IPS-15b (cell line): ENCODE results near the gene SEC22C.
A peak's percentile ranks its signal among the peaks of the same experiment; 100 is the strongest.

Source experiments
- H3K27me3 ChIP-seq: one replicate; pipeline ENCODE4 v1.6.1; 2013; ENCODE audit warnings: low read length; ENCODE audit not compliant: control insufficient read depth, insufficient read depth
- H3K36me3 ChIP-seq: one replicate; pipeline ENCODE4 v1.6.1; 2013; ENCODE audit warnings: low read length; ENCODE audit not compliant: control insufficient read depth, insufficient read depth
- H3K4me1 ChIP-seq: one replicate; pipeline ENCODE4 v1.6.1; 2013; ENCODE audit warnings: mild to moderate bottlenecking, low read length; ENCODE audit not compliant: control insufficient read depth, insufficient read depth
- H3K4me3 ChIP-seq: one replicate; pipeline ENCODE4 v1.5.1; 2013; ENCODE audit warnings: low read depth, low read length
- H3K9ac ChIP-seq: one replicate; pipeline ENCODE4 v1.6.1; 2013; ENCODE audit warnings: low read depth, mild to moderate bottlenecking, low read length
- H3K9me3 ChIP-seq: one replicate; pipeline ENCODE4 v1.6.1; 2013; ENCODE audit warnings: mild to moderate bottlenecking, low read length; ENCODE audit not compliant: control insufficient read depth, insufficient read depth

The SEC22C gene, protein sequence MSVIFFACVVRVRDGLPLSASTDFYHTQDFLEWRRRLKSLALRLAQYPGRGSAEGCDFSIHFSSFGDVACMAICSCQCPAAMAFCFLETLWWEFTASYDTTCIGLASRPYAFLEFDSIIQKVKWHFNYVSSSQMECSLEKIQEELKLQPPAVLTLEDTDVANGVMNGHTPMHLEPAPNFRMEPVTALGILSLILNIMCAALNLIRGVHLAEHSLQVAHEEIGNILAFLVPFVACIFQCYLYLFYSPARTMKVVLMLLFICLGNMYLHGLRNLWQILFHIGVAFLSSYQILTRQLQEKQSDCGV

DNA sequence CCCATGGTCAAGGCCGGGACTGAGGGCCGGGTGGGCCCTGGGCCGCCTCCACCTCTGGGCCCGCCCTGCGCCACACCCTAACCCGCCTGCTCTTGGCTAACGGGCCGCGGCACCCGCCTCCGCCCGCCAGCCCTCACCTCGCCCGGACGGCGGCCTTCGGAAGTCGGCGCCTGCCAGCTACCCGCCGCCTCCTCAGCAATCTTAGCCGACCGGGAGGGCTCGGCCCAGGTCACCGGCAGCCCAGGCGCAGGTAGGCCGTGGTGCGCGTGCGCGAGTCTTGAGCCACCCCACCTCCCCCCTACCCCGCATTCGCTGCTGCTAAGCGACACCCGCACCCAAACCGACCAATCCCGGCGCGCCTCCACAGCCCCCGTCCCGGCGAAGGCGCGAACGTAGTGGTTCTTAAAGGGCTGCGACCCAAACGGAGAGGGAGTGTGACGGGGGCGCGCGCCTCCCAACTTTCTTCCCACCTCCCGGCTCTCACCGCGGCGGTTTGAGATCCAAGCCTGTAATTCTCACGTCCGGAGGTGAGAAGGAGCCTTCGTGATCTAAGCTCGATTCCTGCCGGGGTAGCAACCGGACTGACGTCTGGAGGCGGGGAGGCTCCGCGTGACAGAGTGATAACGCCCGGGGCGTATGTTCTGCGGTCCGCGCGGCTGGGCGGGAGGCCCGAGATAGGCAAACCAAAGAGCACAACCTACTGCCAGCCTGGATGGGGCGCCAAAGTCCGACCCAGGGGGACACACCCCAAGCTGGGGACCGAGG, at the start of gene SEC22C:
Gene SEC22C (minus strand): TSS at position 259 of the 765 bp plus-strand sequence. CDS start 12,921 bp downstream, outside the sequence.
- Histone ChIP-seq H3K9ac (peak within 1 kb of the TSS; percentile 56), H3K4me1 (peaks cover 6% of the 10 kb centered on the region), H3K27me3 (no peaks in the 10 kb centered on the region), H3K9me3 (no peaks in the 10 kb centered on the region), H3K4me3 (peak within 1 kb of the TSS; percentile 83), H3K36me3 (no peaks in the 10 kb centered on the region)

DNA sequence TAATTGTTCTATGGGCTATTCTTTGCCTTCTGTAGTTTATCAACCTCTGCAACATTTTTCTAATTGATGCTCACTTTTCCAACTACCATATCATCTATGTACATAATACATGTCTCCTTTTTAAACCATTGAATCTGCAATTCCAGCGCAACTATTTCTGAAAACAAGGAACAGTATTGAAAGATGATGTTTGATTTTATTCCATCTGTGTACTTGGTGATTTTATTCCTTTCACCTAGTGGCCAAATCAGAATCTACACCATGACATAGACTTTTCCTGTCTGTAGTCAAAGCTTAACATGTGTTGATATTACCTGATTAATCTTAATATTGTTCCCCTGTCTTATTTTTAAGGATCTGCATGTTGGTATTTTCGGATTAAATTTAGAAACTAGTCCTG, 31.7 kb upstream of the SEC22C start:
- Histone ChIP-seq H3K4me3 (no peak overlapping the region), H3K36me3 (no peaks in the 10 kb centered on the region), H3K4me1 (peaks cover 3% of the 10 kb centered on the region), H3K9ac (no peak overlapping the region), H3K27me3 (no peaks in the 10 kb centered on the region), H3K9me3 (no peaks in the 10 kb centered on the region)

DNA sequence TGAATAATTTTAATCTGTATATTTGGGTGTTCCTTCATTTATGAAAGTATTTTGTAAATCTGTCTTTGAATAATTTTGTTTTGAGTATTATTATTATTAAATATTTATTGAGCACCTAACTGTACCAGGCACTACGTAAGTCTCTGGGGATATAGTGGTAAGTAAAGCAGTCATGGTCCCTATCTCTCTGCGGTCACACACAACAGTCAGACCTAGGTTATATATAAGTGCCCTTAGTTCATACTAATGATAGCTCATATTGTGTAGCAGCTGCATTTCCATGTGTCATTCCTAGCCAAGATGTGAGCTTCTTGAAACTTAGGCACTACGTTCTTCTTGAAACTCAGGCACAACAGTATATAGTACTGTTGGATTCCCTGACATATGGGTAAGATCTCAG, 31.2 kb upstream of the SEC22C start:
- H3K4me1 ChIP-seq: peaks cover 3% of the 10 kb centered on the region
- H3K36me3 ChIP-seq: peaks cover 3% of the 10 kb centered on the region
- H3K9me3 ChIP-seq: no peaks in the 10 kb centered on the region
- no peak overlapping the region for H3K4me3 ChIP-seq
- no peaks in the 10 kb centered on the region for H3K27me3 ChIP-seq
- H3K9ac ChIP-seq: no peak overlapping the region

DNA sequence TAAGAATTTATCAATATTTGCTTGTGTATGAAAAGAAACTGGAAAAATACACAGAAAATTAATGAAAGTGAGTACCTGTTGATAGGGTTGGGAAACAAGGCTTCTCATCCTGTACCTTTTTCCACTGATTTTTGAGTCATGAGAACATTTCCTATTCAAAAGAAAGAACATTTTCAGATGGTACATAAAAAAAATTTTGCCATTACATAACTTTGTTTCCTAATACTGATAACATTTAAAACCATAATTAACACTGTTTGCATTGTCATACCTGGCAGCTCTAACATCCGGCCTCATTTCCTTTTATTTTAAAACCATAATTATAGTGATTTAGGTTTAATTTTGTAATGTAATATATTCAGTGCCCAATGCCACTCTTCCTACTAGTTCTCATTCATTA, 30.4 kb upstream of the SEC22C start:
- H3K4me1 ChIP-seq: peaks cover 3% of the 10 kb centered on the region
- no peak overlapping the region for H3K4me3 ChIP-seq
- no peaks in the 10 kb centered on the region for H3K27me3 ChIP-seq
- H3K9me3 ChIP-seq: no peaks in the 10 kb centered on the region
- no peak overlapping the region for H3K9ac ChIP-seq
- peaks cover 3% of the 10 kb centered on the region for H3K36me3 ChIP-seq

DNA sequence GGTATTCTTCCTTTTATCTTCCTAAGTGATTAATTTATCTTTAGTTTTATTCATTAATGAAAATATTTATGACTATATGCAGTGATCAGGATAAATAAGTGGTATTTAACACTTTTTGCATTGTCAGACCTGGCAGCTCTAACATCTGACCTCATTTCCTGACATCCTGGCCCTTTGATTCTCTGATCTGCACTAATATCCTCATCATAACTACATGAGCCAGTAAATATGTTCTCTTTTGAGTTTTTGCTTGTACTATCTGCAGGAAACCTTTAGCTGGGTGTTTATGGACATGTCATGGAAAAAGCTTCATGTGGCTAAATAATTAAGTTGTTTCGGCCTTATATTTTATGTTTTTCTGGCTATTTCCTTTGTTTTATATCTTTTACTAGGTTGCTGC, 29.2 kb upstream of the SEC22C start:
- Histone ChIP-seq H3K9me3 (no peaks in the 10 kb centered on the region), H3K4me1 (peaks cover 3% of the 10 kb centered on the region), H3K27me3 (no peaks in the 10 kb centered on the region), H3K4me3 (no peak overlapping the region), H3K36me3 (peaks cover 3% of the 10 kb centered on the region), H3K9ac (no peak overlapping the region)

DNA sequence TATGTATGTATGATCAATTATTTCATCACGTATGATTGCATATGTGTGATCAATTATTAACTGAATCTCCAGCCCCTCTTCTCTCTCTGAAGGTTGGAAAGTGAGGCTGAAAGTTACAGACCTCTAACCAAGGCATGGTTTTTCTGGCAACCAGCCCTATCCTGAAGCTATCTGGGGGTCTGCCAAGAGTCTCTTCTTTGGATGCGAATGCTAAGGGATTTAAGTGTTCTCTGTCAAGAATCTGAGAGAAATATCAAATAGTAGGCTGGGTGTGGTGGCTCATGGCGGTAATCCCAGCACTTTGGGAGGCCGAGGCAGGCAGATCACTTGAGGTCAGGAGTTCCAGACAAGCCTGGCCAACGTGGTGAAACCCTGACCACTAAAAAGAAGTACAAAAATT, 26.8 kb upstream of the SEC22C start:
- Histone ChIP-seq H3K27me3 (no peaks in the 10 kb centered on the region), H3K9ac (no peak overlapping the region), H3K4me1 (peaks cover 3% of the 10 kb centered on the region), H3K36me3 (peaks cover 3% of the 10 kb centered on the region), H3K9me3 (no peaks in the 10 kb centered on the region), H3K4me3 (no peak overlapping the region)

DNA sequence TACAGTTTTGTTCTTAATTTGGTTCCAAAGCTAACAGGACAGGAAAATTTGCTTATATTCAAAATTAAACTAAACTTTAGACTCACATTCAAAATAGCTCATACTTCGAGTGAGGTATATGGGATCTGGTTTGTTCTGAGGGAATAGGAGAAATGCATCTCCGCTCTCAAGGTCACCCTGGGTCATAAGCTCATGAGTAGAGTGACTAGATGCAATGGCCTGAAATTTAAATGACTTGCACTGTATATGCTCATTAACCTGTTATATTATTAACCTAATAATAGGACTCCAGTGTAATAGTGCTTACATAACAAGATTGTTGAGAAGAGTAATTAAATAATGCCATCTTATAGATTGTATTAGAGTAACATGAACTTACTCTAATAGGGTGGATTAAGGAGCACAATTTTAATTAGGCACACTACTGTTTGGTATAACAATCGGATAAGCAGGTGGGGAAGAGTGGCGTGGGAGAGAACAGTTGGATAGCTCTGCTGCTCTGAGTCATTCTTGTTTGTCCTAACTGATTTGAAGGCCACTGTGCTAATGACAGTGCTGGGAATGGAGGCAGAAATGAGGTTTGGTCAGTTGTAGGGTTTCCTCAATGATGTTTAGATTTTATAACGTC, 23.9 kb upstream of the SEC22C start:
- no peaks in the 10 kb centered on the region for H3K9me3 ChIP-seq
- no peaks in the 10 kb centered on the region for H3K27me3 ChIP-seq
- peaks cover 3% of the 10 kb centered on the region for H3K36me3 ChIP-seq
- H3K4me3 ChIP-seq: no peak overlapping the region
- H3K4me1 ChIP-seq: peaks cover 3% of the 10 kb centered on the region
- no peak overlapping the region for H3K9ac ChIP-seq

DNA sequence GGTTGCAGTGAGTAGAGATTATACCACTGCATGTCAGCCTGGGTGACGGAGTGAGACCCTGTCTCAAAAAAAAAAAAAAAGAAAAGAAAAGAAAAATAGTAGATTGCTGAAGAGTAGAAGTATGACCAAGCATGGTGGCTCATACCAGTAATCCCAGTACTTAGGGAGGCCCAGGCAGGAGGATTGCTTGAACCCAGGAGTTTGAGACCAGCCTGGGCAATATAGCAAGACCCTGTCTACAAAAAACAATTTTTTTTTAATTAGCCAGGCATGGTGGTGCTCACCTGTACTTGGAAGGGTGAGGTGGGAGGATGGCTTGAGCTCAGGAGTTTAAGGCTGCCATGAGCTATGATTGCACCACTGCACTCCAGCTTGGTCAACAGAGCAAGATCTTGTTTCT, 21.2 kb upstream of the SEC22C start:
- Histone ChIP-seq H3K9ac (no peak overlapping the region), H3K36me3 (no peaks in the 10 kb centered on the region), H3K9me3 (no peaks in the 10 kb centered on the region), H3K4me1 (no peaks in the 10 kb centered on the region), H3K27me3 (no peaks in the 10 kb centered on the region), H3K4me3 (no peak overlapping the region)

DNA sequence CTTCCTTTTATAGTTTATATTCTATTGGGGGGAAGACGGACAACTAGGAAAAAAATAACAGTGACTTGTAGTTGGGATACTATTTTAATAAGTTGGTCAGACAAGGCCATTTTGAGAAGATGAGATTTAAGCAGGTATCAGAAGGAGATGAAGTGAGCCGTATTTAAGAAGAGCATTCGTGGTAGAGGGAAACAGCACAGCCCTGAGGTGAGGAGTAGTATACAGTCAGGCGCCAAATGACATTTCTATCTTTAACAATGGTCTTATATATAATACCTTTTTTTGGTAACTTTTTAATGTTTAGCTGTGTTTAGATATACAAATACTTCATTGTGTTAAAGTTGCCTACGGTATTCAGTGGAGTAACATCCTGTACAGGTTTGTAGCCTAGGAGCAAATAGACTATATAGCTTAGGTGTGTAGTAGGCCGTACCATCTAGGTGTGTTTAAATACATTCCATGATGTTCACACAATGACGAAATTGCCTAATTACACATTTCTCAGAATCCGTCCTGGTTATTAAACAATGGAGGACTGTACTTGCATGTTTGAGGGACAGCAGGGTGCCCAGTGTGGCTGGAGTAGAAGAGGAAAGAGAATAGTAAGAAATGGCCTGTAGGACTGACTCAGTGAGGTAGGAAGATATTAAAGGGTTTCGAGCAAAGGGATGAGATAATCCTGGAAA, 20.3 kb upstream of the SEC22C start:
- no peaks in the 10 kb centered on the region for H3K27me3 ChIP-seq
- H3K4me1 ChIP-seq: no peaks in the 10 kb centered on the region
- H3K9me3 ChIP-seq: no peaks in the 10 kb centered on the region
- no peaks in the 10 kb centered on the region for H3K36me3 ChIP-seq
- no peak overlapping the region for H3K9ac ChIP-seq
- peak overlapping the region; percentile 89 for H3K4me3 ChIP-seq

DNA sequence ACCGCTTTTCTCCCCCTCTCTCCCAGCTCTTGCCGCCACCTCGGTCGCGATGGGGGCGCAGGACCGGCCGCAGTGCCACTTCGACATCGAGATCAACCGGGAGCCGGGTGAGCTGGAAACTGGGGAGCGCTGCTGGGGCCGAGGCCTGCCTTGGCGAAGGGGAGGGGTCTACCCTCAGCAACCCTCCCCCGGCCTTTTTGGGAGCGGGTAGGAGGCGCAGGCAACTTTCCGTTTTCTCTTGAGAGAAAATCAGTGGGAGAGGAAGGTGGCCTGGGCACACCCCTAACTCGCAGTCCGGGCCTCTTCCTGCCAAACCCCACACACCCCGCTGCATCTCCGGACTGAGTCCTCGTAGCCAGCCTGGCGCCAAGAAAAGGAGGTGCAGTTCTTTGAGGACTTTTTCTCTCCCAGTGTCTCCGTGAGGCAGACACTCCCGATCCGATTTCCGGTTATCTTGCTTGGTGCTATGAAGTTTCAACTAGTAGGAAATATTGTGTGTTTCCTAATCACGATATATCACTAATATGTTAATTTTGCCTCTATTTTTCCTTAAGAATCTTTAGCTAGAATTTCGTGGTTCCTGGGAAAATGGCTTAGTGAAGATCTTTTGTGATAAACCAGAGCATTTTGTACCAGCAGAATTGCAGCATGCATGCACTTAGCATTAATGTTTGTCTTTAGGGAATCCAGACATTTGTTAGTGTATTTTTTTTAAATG, 19.4 kb upstream of the SEC22C start:
- H3K9me3 ChIP-seq: no peaks in the 10 kb centered on the region
- H3K4me3 ChIP-seq: peak overlapping the region; percentile 89
- no peaks in the 10 kb centered on the region for H3K4me1 ChIP-seq
- no peaks in the 10 kb centered on the region for H3K27me3 ChIP-seq
- peak overlapping the region; percentile 88 for H3K9ac ChIP-seq
- H3K36me3 ChIP-seq: no peaks in the 10 kb centered on the region
